Ovary (tissue), 3 donors: ENCODE data around the gene PDZRN3.

Experiments
- EP300 ChIP-seq: sonication (generic); formaldehyde crosslinking; IDR thresholded peaks from one replicate; pipeline ENCODE4 v1.6.1; 2017; ENCODE audit warnings: antibody characterized with exemption
- POLR2A ChIP-seq: fragments of 450-650 bp; IDR thresholded peaks from one replicate; pipeline ENCODE4 v1.6.1; 2017; ENCODE audit warnings: antibody characterized with exemption, mild to moderate bottlenecking, moderate library complexity
- TF ChIP-seq, protein P1 (sequence below), 3 donors: fragments of 450-650 bp in 2 of 3; fragments of 200-600 bp in 1 of 3; IDR thresholded peaks; one replicate each; pipeline versions ENCODE4 v1.5.1 to v1.8.0; 2016 to 2022; ENCODE audit warnings: antibody characterized with exemption in 3 of 3, mild to moderate bottlenecking in 1 of 3
- donor health status: DM: no; HTN: no; CAD: no.

GRCh38 chr3:73508330-73508954 lies 116.3 kb downstream of the PDZRN3 start:
- TF ChIP-seq, protein P1, sequence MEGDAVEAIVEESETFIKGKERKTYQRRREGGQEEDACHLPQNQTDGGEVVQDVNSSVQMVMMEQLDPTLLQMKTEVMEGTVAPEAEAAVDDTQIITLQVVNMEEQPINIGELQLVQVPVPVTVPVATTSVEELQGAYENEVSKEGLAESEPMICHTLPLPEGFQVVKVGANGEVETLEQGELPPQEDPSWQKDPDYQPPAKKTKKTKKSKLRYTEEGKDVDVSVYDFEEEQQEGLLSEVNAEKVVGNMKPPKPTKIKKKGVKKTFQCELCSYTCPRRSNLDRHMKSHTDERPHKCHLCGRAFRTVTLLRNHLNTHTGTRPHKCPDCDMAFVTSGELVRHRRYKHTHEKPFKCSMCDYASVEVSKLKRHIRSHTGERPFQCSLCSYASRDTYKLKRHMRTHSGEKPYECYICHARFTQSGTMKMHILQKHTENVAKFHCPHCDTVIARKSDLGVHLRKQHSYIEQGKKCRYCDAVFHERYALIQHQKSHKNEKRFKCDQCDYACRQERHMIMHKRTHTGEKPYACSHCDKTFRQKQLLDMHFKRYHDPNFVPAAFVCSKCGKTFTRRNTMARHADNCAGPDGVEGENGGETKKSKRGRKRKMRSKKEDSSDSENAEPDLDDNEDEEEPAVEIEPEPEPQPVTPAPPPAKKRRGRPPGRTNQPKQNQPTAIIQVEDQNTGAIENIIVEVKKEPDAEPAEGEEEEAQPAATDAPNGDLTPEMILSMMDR (IDR thresholded peaks at IDR 0.05), result peak; percentile 20 to 66 (median 46)
- no peak for TF ChIP-seq EP300
- no peak for TF ChIP-seq POLR2A
